Measurements from ENCODE around the gene HMGN1. TPM values are rescaled to one million over a fixed set of nuclear protein-coding genes. Genes with fewer than 3 reads are reported as not detected.

Gene HMGN1
- total RNA-seq, 1 donor from 2014 or later, result 64.5 TPM

- H3K27ac ChIP-seq (replicated peaks), result no peak overlapping the region
- H3K27me3 ChIP-seq (ENCODE audit: low read depth), result no peaks in the 10 kb centered on the region
- DNase-seq, result no peak
- peak overlapping the region; percentile 93 for H3K4me3 ChIP-seq
- TF ChIP-seq CTCF (IDR thresholded peaks at IDR 0.05; ENCODE audit: borderline replicate concordance), result no peak
- peaks cover 28% of the 10 kb centered on the region for H3K36me3 ChIP-seq
- peaks cover 57% of the 10 kb centered on the region for H3K4me1 ChIP-seq
- intact Hi-C loops (cut with micrococcal nuclease), result no loop called here
- no peaks in the 10 kb centered on the region for H3K9me3 ChIP-seq (replicated peaks)
These were observed 2.7 kb downstream of the HMGN1 start for GRCh38 chr21:39346206-39346605.

GRCh38 chr21:39345440-39345839, 3.4 kb downstream of the HMGN1 start:
- TF ChIP-seq CTCF (IDR thresholded peaks at IDR 0.05; ENCODE audit: borderline replicate concordance), result no peak
- Histone ChIP-seq H3K27ac (replicated peaks) (no peak overlapping the region), H3K27me3 (ENCODE audit: low read depth) (no peaks in the 10 kb centered on the region), H3K4me3 (peak overlapping the region; percentile 93), H3K4me1 (peaks cover 57% of the 10 kb centered on the region), H3K36me3 (peaks cover 33% of the 10 kb centered on the region), H3K9me3 (replicated peaks) (no peaks in the 10 kb centered on the region)
- DNase-seq, result no peak
- intact Hi-C loops (cut with micrococcal nuclease), result no loop called here

GRCh38 chr21:39344848-39345247, 4.0 kb downstream of the HMGN1 start:
- H3K4me1 ChIP-seq, result peaks cover 52% of the 10 kb centered on the region
- H3K27me3 ChIP-seq (ENCODE audit: low read depth), result no peaks in the 10 kb centered on the region
- DNase-seq, result no peak
- TF ChIP-seq CTCF (IDR thresholded peaks at IDR 0.05; ENCODE audit: borderline replicate concordance), result no peak
- H3K4me3 ChIP-seq, result no peak overlapping the region
- peaks cover 33% of the 10 kb centered on the region for H3K36me3 ChIP-seq
- intact Hi-C loops (cut with micrococcal nuclease), result no loop called here
- no peaks in the 10 kb centered on the region for H3K9me3 ChIP-seq (replicated peaks)
- H3K27ac ChIP-seq (replicated peaks), result no peak overlapping the region

GRCh38 chr21:39341249-39341923, 7.5 kb downstream of the HMGN1 start:
- Histone ChIP-seq H3K9me3 (replicated peaks) (no peaks in the 10 kb centered on the region), H3K4me3 (no peak overlapping the region), H3K4me1 (peaks cover 25% of the 10 kb centered on the region), H3K27ac (replicated peaks) (no peak overlapping the region), H3K36me3 (peaks cover 33% of the 10 kb centered on the region), H3K27me3 (ENCODE audit: low read depth) (no peaks in the 10 kb centered on the region)
- no peak for DNase-seq
- TF ChIP-seq CTCF (IDR thresholded peaks at IDR 0.05; ENCODE audit: borderline replicate concordance), result no peak
- intact Hi-C loops (cut with micrococcal nuclease), result no loop called here

GRCh38 chr21:39340687-39341086, 8.2 kb downstream of the HMGN1 start:
- intact Hi-C loops (cut with micrococcal nuclease), result no loop called here
- Histone ChIP-seq H3K27me3 (ENCODE audit: low read depth) (no peaks in the 10 kb centered on the region), H3K36me3 (peaks cover 33% of the 10 kb centered on the region), H3K27ac (replicated peaks) (no peak overlapping the region), H3K9me3 (replicated peaks) (no peaks in the 10 kb centered on the region), H3K4me3 (no peak overlapping the region), H3K4me1 (peaks cover 18% of the 10 kb centered on the region)
- no peak for TF ChIP-seq CTCF (IDR thresholded peaks at IDR 0.05; ENCODE audit: borderline replicate concordance)
- DNase-seq, result no peak

Data from left ventricle myocardium inferior (tissue), 1 donor.